Bronchial epithelial cell (primary cell): ENCODE data around the gene EEF2. TPM values are rescaled to one million over a fixed set of nuclear protein-coding genes. Genes with fewer than 3 reads are reported as not detected.

Source experiments
- DNase-seq: peaks from one replicate; pipeline ENCODE4 v3.0.0-alpha.2; 2010; ENCODE audit warnings: low read depth
- FAIRE-seq: peaks from 2 replicates; lab custom pipeline; 2011; peaks lifted over from hg19 to GRCh38; lab: Jason Lieb, UNC
- H3K27me3 ChIP-seq: 2 replicates; pipeline ENCODE4 v1.5.1; 2011; ENCODE audit warnings: low read length; ENCODE audit not compliant: control insufficient read depth, insufficient read depth
- H3K36me3 ChIP-seq: 2 replicates; pipeline ENCODE4 v1.5.1; 2011; ENCODE audit warnings: low read length; ENCODE audit not compliant: control insufficient read depth, insufficient read depth
- H3K4me3 ChIP-seq: 2 replicates; pipeline ENCODE4 v1.5.1; 2011; ENCODE audit warnings: mild to moderate bottlenecking, low read depth, low read length, control low read depth
- total RNA-seq: library from RNA; depleted of rRNA; stranded (reverse); fragments of >200 nt; gene quantifications from 2 replicates; pipeline ENCODE4 v1.2.1, GENCODE V29; 2014
- TF ChIP-seq, protein P1 (sequence below): IDR thresholded peaks from 2 replicates; pipeline ENCODE4 v1.5.1; 2011; ENCODE audit warnings: mild to moderate bottlenecking, moderate library complexity, low read length, control low read depth, inconsistent platforms; ENCODE audit not compliant: insufficient read depth, severe bottlenecking

Gene EEF2
- total RNA-seq, 1 donor from 2014 or later = 4,680 TPM

DNA sequence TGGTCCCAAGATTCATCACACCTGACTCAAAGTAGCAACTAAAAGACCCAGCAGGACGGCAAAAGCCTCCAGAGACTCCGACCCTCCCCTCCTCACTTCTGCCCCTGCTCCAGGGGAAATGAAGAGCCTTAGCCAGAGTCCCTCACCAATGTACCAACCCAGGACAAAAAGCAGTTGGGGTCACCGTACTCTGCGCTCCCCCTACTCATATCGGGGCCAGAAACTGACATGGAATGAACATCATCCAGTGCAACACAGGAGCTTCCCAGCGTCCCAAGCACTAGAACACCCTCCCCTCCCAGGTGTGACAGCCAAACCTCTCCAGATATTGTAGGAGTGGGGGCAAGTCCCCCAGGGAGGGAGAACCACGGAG, 1.7 kb downstream of the EEF2 start:
- FAIRE-seq = no peak
- Histone ChIP-seq H3K4me3 (peak overlapping the region; percentile 78), H3K36me3 (peaks cover 56% of the 10 kb centered on the region)

DNA sequence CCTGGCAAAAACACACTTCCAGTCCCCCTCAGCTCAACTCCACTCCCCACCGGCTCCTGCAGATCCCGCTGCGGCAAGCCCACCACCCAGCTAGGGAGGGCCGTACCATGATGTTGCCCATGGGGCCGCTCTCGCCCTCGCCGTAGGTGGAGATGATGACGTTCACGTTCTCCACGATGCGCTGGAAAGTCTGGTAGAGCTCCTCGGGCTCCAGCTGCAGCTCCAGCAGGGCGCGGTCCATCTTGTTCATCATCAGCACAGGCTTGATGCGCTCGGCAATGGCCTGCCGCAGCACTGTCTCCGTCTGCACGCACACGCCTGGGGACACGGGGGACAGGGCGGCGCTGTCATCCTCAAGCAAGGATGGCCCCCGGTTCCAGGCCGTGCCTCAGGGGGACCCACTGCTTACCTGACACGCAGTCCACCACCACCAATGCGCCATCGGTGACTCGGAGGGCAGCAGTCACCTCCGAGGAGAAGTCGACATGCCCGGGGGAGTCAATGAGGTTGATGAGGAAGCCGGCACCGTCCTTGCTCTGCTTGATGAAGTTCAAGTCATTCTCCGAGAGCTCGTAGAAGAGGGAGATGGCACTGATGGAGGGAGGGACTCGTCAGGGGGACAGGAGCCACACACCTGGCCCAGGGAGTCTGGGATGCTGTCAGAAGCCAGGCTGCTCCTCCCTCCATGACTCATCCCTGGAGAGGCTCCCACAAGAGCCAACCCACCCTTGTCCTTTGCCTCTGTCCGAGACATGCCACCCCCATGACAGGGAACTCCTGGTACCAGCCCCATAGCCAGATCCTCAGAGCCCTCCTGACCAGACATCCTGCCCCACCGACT, 2.3 kb downstream of the EEF2 start:
- TF ChIP-seq, protein P1, sequence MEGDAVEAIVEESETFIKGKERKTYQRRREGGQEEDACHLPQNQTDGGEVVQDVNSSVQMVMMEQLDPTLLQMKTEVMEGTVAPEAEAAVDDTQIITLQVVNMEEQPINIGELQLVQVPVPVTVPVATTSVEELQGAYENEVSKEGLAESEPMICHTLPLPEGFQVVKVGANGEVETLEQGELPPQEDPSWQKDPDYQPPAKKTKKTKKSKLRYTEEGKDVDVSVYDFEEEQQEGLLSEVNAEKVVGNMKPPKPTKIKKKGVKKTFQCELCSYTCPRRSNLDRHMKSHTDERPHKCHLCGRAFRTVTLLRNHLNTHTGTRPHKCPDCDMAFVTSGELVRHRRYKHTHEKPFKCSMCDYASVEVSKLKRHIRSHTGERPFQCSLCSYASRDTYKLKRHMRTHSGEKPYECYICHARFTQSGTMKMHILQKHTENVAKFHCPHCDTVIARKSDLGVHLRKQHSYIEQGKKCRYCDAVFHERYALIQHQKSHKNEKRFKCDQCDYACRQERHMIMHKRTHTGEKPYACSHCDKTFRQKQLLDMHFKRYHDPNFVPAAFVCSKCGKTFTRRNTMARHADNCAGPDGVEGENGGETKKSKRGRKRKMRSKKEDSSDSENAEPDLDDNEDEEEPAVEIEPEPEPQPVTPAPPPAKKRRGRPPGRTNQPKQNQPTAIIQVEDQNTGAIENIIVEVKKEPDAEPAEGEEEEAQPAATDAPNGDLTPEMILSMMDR = no peak
- Histone ChIP-seq H3K4me3 (peak overlapping the region; percentile 78), H3K27me3 (no peaks in the 10 kb centered on the region), H3K36me3 (peaks cover 61% of the 10 kb centered on the region)
- DNase-seq (peak; percentile 71), FAIRE-seq (no peak)

More for the DNA sequence above, 1.7 kb downstream of the EEF2 start:
- DNase-seq = no peak
- TF ChIP-seq, protein P1 = no peak
- H3K27me3 ChIP-seq = no peaks in the 10 kb centered on the region

DNA sequence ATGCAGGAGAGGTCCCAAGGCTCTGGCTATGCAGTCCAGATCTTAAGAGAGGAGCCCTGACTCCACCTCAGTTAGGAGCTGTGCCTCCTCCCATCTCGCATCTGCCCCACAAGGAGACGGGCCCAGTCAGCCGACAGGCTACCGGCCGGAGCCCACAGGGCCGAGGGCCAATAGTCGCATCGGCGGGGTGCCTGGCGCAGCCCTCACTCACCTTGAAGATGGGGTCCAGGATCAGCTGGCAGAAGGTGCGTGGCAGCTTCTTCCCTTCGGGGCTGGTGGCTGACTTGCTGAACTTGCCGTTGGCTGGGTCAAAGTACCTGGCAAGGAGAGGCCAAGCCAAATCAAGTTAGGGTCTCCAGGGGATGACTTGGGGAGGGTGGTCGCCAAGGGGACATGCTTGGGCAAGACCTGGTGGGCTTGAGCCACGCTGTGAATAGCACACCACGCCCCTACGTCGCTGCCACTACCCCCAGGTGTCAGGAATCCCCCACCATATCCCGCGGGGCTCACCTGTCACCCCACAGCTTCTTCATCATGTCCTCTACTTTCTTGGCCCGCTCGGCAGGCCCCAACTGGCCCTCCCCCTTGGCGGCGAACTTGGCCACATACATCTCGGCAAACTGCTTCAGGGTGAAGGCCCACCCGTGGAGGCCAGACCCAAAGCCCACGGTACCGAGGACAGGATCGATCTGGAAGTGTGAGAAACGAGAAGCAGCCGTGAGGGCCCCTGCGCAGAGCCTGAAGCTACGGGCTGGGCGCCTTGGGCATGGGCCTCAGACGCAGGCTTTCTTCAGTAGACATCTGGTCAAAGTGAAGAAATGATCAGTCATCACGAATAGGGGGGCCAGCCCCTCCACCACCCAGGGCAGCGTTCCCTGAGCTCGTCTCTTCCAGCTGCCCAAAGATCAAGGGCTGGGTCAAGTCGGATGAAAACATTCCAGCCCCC, 3.3 kb downstream of the EEF2 start:
- no peak overlapping the region for H3K4me3 ChIP-seq
- no peak for FAIRE-seq
- peaks cover 70% of the 10 kb centered on the region for H3K36me3 ChIP-seq

DNA sequence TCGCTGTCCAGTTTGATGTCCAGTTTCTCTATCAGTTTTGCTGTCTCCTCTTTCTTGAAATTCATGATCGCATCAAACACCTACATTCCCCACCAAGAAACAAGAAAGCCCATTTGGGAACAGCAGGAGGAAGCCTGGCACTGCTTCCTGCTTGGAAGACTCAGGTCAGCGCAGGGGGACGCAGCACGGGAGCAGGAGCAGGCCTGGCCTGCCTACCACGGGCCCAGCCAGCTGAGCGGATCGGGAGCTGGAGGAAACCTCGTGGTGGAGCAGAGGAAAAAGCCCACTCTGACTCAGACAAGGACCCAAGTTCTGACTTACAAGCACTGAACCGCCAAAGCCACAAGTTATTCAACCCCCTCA, 3.9 kb downstream of the EEF2 start:
- no peak overlapping the region for H3K4me3 ChIP-seq
- peaks cover 76% of the 10 kb centered on the region for H3K36me3 ChIP-seq
- TF ChIP-seq, protein P1 = no peak
- FAIRE-seq (no peak), DNase-seq (no peak)
- no peaks in the 10 kb centered on the region for H3K27me3 ChIP-seq

More for the DNA sequence above, 3.3 kb downstream of the EEF2 start:
- TF ChIP-seq, protein P1 = no peak
- H3K27me3 ChIP-seq = no peaks in the 10 kb centered on the region
- DNase-seq = no peak

DNA sequence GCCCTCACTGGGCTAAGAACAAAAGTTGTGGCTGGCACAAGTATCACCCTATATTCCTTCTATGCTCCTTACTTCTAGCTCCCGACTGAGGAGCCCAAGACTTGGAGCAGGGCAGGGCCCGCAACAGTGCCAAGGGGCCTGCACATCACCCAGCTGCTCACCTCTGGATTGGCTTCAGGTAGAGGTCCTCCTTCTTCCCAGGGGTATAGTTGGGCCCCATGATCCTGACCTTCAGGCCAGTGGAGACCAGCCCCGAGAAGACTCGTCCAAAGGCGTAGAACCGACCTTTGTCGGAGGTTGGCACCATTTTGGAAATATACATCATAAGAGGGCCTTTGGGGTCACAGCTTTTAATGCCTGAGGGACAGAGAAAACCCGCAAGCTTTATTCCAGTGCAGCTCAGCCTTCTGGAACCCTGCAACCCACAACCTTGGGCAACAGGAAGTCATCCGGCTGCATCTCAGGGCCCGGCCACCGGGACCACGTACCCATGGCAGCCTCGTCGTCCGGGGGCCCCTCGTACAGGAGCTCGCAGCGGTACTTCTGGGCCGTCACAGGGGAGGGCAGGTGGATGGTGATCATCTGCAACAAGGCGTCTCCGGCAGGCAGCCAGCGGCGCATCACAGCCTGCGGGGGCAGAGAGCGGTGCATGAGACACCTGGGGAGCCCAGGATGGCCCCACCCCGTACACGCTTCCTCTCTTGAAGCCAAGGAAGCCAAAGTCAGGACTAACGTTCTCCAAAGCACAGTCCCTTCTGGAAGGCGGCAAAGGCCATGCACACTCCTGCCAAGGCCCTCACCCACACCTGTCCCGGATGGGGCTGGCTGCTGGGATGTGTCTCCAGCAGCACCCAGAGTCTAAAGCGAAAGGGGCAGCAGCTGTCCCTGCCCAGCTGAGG, 4.7 kb downstream of the EEF2 start:
- no peak overlapping the region for H3K4me3 ChIP-seq
- FAIRE-seq = no peak
- TF ChIP-seq, protein P1 = no peak
- peaks cover 82% of the 10 kb centered on the region for H3K36me3 ChIP-seq
- no peaks in the 10 kb centered on the region for H3K27me3 ChIP-seq
- DNase-seq = no peak
